RPMI8226 (cell line): ENCODE results near the gene RPL37A.

Experiments
- DNase-seq: peaks from one replicate; pipeline ENCODE4 v3.0.0-alpha.2; 2015

RPL37A gene

DNA sequence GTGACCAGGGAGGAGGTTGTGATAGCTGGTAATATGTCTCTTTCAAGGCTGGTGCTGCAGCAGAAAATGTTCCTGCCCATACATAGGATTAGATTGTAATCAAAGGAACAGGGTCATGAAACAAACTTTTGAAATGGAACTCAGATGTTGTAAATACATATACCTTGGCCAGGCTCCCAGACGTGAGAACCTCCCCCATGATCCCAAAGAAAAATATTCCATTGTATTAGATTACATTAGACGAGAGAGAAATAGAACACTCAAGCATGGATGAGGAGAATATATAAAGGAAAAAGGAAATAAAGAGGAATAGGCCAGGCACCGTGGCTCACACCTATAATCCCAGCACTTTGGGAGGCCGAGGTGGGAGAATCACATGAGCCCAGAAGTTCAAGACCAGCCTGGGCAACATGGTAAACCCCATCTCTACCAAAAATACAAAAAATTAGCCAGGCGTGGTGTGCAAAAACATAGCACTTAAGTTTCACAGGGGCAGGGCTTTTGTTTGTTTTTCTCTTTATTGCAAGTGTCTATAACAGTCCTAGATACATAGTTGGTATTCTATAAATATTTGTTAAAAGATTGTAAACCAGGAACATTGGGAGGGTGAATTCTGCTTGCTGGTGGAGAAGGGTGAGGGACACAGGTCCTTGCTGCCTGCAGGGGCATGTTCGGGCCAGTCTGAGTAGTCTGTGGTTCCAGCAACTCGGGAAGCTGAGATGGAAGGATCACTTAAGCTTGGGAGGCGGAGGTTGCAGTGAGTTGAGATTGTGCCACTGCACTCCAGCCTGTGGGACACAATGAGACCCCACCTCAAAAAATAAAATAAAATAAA lies 52.8 kb downstream of the RPL37A start:
- no peak for DNase-seq

DNA sequence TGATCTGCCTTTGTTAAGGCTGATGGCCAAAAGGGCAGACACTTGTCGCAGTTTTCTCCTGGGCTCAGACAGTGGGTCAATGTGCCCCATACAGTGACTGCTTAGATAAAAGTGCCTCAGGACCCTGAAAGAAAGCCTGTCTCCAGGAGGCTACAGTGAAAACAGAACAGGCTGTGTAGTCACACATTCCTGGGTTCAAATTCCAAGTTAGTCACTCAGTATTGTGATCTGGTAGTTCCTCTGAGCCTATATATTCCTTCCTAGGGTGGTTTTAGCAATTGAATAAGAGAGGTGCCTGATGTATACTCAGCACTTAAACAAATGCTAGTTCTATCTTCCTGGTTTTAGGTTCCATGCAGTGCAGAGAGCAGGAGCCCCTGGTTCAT lies 54.4 kb downstream of the RPL37A start:
- DNase-seq = no peak
